ENCODE measurements around the gene VAT1L. TPM values are rescaled to one million over a fixed set of nuclear protein-coding genes. Genes with fewer than 3 reads are reported as not detected.

The VAT1L gene
- polyA plus RNA-seq, 1 of the 3 experiments (the other 2 are of a cell fraction), result 52.5 TPM

GRCh38 chr16:77759201-77759600 lies 29.2 kb upstream of the VAT1L start:
- no peaks in the 10 kb centered on the region for H3F3A ChIP-seq (replicated peaks; ENCODE audit: insufficient read depth)
- WGBS (ENCODE audit: low lambda C conversion rate), result 80% methylated on average over 1 of the region's 1 CpG
- no peaks in the 10 kb centered on the region for H3K79me2 ChIP-seq (ENCODE audit: insufficient read depth)
- no peak overlapping the region for H2AFZ ChIP-seq (ENCODE audit: low read depth)
- DNase-seq, result no peak
- ChIA-PET CTCF (interaction anchor here (1.0 kb wide), 1 partner anchor 335 kb away, joined by 3 read pairs; no protein-coding TSS in a partner anchor), POLR2A (no interaction called here)
- no peak overlapping the region for H3K4me3 ChIP-seq (ENCODE audit: low read depth in 2 of 2, low read length in 1 of 2)
- no peak overlapping the region for H3K27ac ChIP-seq (ENCODE audit: low read depth in 2 of 2, low read length in 1 of 2)
- no peak overlapping the region for H3K4me2 ChIP-seq
- H3K27me3 ChIP-seq (ENCODE audit: insufficient read depth), result no peaks in the 10 kb centered on the region
- peaks cover 0 to 5% of the 10 kb centered on the region in 2 experiments; a peak in 1 of 4 replicates for H3K4me1 ChIP-seq (ENCODE audit: control insufficient read depth in 1 of 2, insufficient read depth in 2 of 2, low read depth in 1 of 2, low read length in 1 of 2)
- no peak overlapping the region for H3K9ac ChIP-seq
- TF ChIP-seq MEF2A (IDR thresholded peaks at IDR 0.05; ENCODE audit: borderline replicate concordance, low read depth), result no peak
- no peak for TF ChIP-seq RFX5 (IDR thresholded peaks at IDR 0.05; ENCODE audit: low read length)
- TF ChIP-seq FOXM1 (IDR thresholded peaks at IDR 0.05; ENCODE audit: low read depth), result no peak
- TF ChIP-seq USF1 (IDR thresholded peaks at IDR 0.05; ENCODE audit: borderline replicate concordance, low read depth), result no peak
- TF ChIP-seq USF2 (IDR thresholded peaks at IDR 0.05; ENCODE audit: borderline replicate concordance, low read depth, low read length), result no peak
- TF ChIP-seq FOXJ3 (CRISPR knock-in tag; IDR thresholded peaks at IDR 0.05), result no peak
- TF ChIP-seq PBX3 (IDR thresholded peaks at IDR 0.05), result no peak
- TF ChIP-seq SIN3A (IDR thresholded peaks at IDR 0.05; ENCODE audit: borderline replicate concordance, low read depth, low read length), result no peak
- no peak for TF ChIP-seq NRF1 (IDR thresholded peaks at IDR 0.05; ENCODE audit: low read depth, low read length)
- no peak for TF ChIP-seq CTCF (IDR thresholded peaks at IDR 0.05)
- TF ChIP-seq REST (IDR thresholded peaks at IDR 0.05; ENCODE audit: low read depth, low read length), result no peak
- no peak for TF ChIP-seq ELF1 (IDR thresholded peaks at IDR 0.05)
- no peak for TF ChIP-seq POLR2AphosphoS5 (IDR thresholded peaks at IDR 0.05; ENCODE audit: low read depth, low read length)
- TF ChIP-seq CHD2 (IDR thresholded peaks at IDR 0.05; ENCODE audit: low read length, partially characterized antibody), result no peak
- TF ChIP-seq NFIC (IDR thresholded peaks at IDR 0.05; ENCODE audit: borderline replicate concordance), result no peak
- no peak for TF ChIP-seq YY1 (IDR thresholded peaks at IDR 0.05; ENCODE audit: low read depth)
- H3K9me3 ChIP-seq, result no peaks in the 10 kb centered on the region
- H4K20me1 ChIP-seq (ENCODE audit: insufficient read depth), result no peaks in the 10 kb centered on the region
- H3K36me3 ChIP-seq (replicated peaks in 1 of 2; ENCODE audit: control insufficient read depth in 1 of 2, insufficient read depth in 2 of 2, low read length in 1 of 2), result no peaks in the 10 kb centered on the region
- no peaks in the 10 kb centered on the region for H3K9me2 ChIP-seq
